Liver (tissue), 9 donors: Measurements from ENCODE around the gene NUP160. TPM values are rescaled to one million over a fixed set of nuclear protein-coding genes. Genes with fewer than 3 reads are reported as not detected.
A peak's percentile ranks its signal among the peaks of the same experiment; 100 is the strongest.
"Not testable (repeated sequence)": the region's sequence is repeated elsewhere in the genome, so short reads cannot be mapped to it uniquely, and the experiment has no call there.

Experiments used
- DNase-seq: peaks from one replicate; pipeline ENCODE4 v3.0.0-alpha.2; 2017; ENCODE audit warnings: low spot score
- H3K27ac ChIP-seq, 2 donors: one replicate each; pipeline ENCODE4 v1.7.0; 2013; ENCODE audit warnings: inconsistent platforms in 2 of 2, low read length in 2 of 2, control low read depth in 1 of 2, low read depth in 1 of 2, mild to moderate bottlenecking in 1 of 2
- H3K27me3 ChIP-seq, 4 donors: one replicate each; pipeline versions ENCODE4 v1.6.1 to v1.7.0; 2013; ENCODE audit warnings: low read length in 3 of 4, inconsistent platforms in 1 of 4, mild to moderate bottlenecking in 1 of 4, moderate library complexity in 1 of 4; ENCODE audit not compliant: control insufficient read depth in 4 of 4, insufficient read depth in 4 of 4
- H3K36me3 ChIP-seq, 4 donors: one replicate each; pipeline versions ENCODE4 v1.6.1 to v1.7.0; 2013; ENCODE audit warnings: low read length in 3 of 4, mild to moderate bottlenecking in 3 of 4, low read depth in 1 of 4, moderate library complexity in 1 of 4; ENCODE audit not compliant: control insufficient read depth in 4 of 4, insufficient read depth in 3 of 4
- H3K4me1 ChIP-seq, 4 donors: one replicate each; pipeline versions ENCODE4 v1.6.1 to v1.7.0; 2013; ENCODE audit warnings: low read length in 3 of 4, mild to moderate bottlenecking in 3 of 4, moderate library complexity in 1 of 4; ENCODE audit not compliant: control insufficient read depth in 4 of 4, insufficient read depth in 4 of 4
- H3K4me3 ChIP-seq, 3 donors: one replicate each; pipeline versions ENCODE4 v1.6.1 to v1.7.0; 2013; ENCODE audit warnings: low read length in 3 of 3, control low read depth in 1 of 3, low read depth in 1 of 3, mild to moderate bottlenecking in 1 of 3
- H3K9ac ChIP-seq, 2 donors: one replicate each; pipeline ENCODE4 v1.7.0; 2013; ENCODE audit warnings: low read length in 2 of 2, mild to moderate bottlenecking in 2 of 2, moderate library complexity in 2 of 2, control low read depth in 1 of 2, low read depth in 1 of 2
- H3K9me3 ChIP-seq, 4 donors: one replicate each; pipeline versions ENCODE4 v1.6.1 to v1.7.0; 2013; ENCODE audit warnings: low read length in 3 of 4; ENCODE audit not compliant: control insufficient read depth in 4 of 4
- EGR1 ChIP-seq, 2 donors: IDR thresholded peaks; 2 replicates each; pipeline ENCODE4 v1.6.1; 2016 to 2018; ENCODE audit warnings: antibody characterized with exemption in 2 of 2, low read depth in 2 of 2
- GABPA ChIP-seq, 2 donors: IDR thresholded peaks in 1 of 2; conservative IDR thresholded peaks in 1 of 2; 2 replicates each; pipeline ENCODE4 v1.6.1; 2016; ENCODE audit warnings: antibody characterized with exemption in 2 of 2, mild to moderate bottlenecking in 1 of 2, moderate library complexity in 1 of 2
- HNF4A ChIP-seq, 2 donors: conservative IDR thresholded peaks; 2 replicates each; pipeline ENCODE4 v1.6.1; 2016; ENCODE audit warnings: antibody characterized with exemption in 2 of 2, mild to moderate bottlenecking in 2 of 2
- HNF4G ChIP-seq: IDR thresholded peaks from 2 replicates; pipeline ENCODE4 v1.6.1; 2016; ENCODE audit warnings: antibody characterized with exemption
- MAX ChIP-seq: IDR thresholded peaks from 2 replicates; pipeline ENCODE4 v1.6.1; 2016; ENCODE audit warnings: antibody characterized with exemption
- RAD21 ChIP-seq, 2 donors: IDR thresholded peaks; 2 replicates each; pipeline ENCODE4 v1.6.1; 2016; ENCODE audit warnings: antibody characterized with exemption in 2 of 2, mild to moderate bottlenecking in 2 of 2
- REST ChIP-seq: IDR thresholded peaks from 2 replicates; pipeline ENCODE4 v1.6.1; 2016; ENCODE audit warnings: antibody characterized with exemption, mild to moderate bottlenecking
- TAF1 ChIP-seq: conservative IDR thresholded peaks from 2 replicates; pipeline ENCODE4 v1.6.1; 2016; ENCODE audit warnings: antibody characterized with exemption, mild to moderate bottlenecking
- WGBS: extraction: QIAGEN DNeasy Blood & Tissue Kit; methylation state at CpG from one replicate; pipeline ENCODE4 v1.1.7; 2013; 5-methylcytosine and 5-hydroxymethylcytosine counted together
- polyA plus RNA-seq, 2 donors: library from polyadenylated mRNA; stranded (reverse) in 1 of 2; unstranded in 1 of 2; fragments of 200-250 nt in 1 of 2; fragments of >200 nt in 1 of 2; fragmentation: Nextera tagmentation in 1 of 2; extraction: Ambion mirVana in 1 of 2; gene quantifications; one replicate each; pipeline versions ENCODE4 v1.2.1 to v1.2.3, GENCODE V29; 2013 to 2015
- total RNA-seq, 2 donors: library from RNA; depleted of rRNA; stranded (reverse); fragments of >200 nt; gene quantifications; one replicate each; pipeline ENCODE4 v1.2.3, GENCODE V29; 2014
- donor health status: healthy.
- donor health status: healthy.
- donor health status: healthy.
- donor health status: healthy.
- donor health status: healthy.

NUP160 gene
- total and polyA plus RNA-seq, 4 donors = 7.0 to 36.6 (median 17.5) TPM

- H3K4me3 ChIP-seq = peak overlapping the region; percentile 76 to 97 (median 76)
- H3K9me3 ChIP-seq = no peaks in the 10 kb centered on the region
- peak; percentile 71 for DNase-seq
- H3K27ac ChIP-seq = peak overlapping the region; percentile 98
- peak overlapping the region; percentile 93 to 99 for H3K9ac ChIP-seq
- peaks cover 3 to 16% (median 10%) of the 10 kb centered on the region in 4 donors for H3K4me1 ChIP-seq
- peaks cover 9 to 22% (median 15%) of the 10 kb centered on the region in 4 donors for H3K36me3 ChIP-seq
- under 1% methylated on average over 65 of the region's 65 CpGs for WGBS
- H3K27me3 ChIP-seq = no peaks in the 10 kb centered on the region
- TF ChIP-seq MAX (peak; percentile 35), RAD21 (IDR thresholded peaks at IDR 0.05) (no peak)
Measured at GRCh38 chr11:47766509-47767227, 81.5 kb downstream of the NUP160 start.

DNA sequence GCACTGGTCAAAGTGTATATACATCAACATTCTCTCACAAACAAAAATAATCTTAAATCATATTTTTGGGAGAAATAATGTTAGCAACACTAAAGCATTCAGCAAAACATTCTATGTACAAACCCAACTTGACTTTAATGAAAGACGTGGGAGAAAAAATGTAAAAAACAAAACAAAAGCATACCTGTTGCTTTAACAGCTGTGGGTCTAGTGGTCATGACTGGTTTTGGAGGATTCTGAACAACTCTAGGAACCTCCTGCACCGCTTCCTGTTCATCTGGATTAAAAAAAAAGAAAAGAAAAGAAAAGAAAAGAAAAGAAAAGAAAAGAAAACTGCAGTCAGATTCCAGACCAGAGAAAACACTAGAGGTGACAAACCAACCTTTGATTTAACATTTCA, 83.1 kb downstream of the NUP160 start:
- Histone ChIP-seq H3K27ac (peak overlapping the region in 1 of 2 donors; percentile 3), H3K9ac (no peak overlapping the region), H3K9me3 (no peaks in the 10 kb centered on the region), H3K36me3 (peaks cover 12 to 34% (median 22%) of the 10 kb centered on the region in 4 donors), H3K4me1 (peaks cover 3 to 16% (median 10%) of the 10 kb centered on the region in 4 donors), H3K4me3 (no peak overlapping the region), H3K27me3 (no peaks in the 10 kb centered on the region)
- 83% methylated on average over 2 of the region's 2 CpGs for WGBS
- TF ChIP-seq HNF4A (conservative IDR thresholded peaks at IDR 0.05) = no peak
- TF ChIP-seq RAD21 (IDR thresholded peaks at IDR 0.05) = no peak
- no peak for TF ChIP-seq HNF4G
- no peak for TF ChIP-seq EGR1 (IDR thresholded peaks at IDR 0.05; ENCODE audit: low read depth in 2 of 2)
- no peak for DNase-seq

DNA sequence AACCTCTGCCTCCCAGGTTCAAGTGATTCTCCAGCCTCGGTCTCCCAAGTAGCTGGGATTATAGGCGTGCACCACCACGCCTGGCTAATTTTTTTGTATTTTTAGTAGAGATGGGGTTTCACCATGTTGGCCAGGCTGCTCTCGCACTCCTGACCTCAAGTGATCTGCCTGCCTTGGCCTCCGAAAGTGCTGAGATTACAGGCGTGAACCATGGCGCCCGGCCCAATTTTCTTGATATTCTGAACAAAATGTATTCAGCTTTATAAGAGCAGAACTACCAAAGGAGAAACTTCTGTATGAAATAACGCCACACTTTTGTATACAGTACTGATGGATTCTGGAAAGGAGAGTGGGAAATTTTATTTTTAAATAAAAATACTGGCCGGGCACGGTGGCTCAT, 88.9 kb downstream of the NUP160 start:
- not testable (repeated sequence) for DNase-seq, H3K9ac ChIP-seq, H3K27ac ChIP-seq, H3K9me3 ChIP-seq, H3K4me1 ChIP-seq, H3K4me3 ChIP-seq, H3K27me3 ChIP-seq
- 90% methylated on average over 11 of the region's 11 CpGs for WGBS
- peaks cover 26 to 62% (median 35%) of the 10 kb centered on the region in 4 donors for H3K36me3 ChIP-seq

GRCh38 chr11:47756208-47756607, 91.9 kb downstream of the NUP160 start:
- DNase-seq = no peak
- H3K27me3 ChIP-seq = no peaks in the 10 kb centered on the region
- no peak for TF ChIP-seq HNF4A (conservative IDR thresholded peaks at IDR 0.05)
- no peak for TF ChIP-seq GABPA (IDR thresholded peaks at IDR 0.05 in 1 of 2, conservative IDR thresholded peaks at IDR 0.05 in 1 of 2)
- no peak for TF ChIP-seq REST
- TF ChIP-seq TAF1 = no peak
- no peak overlapping the region for H3K4me3 ChIP-seq
- H3K9me3 ChIP-seq = no peaks in the 10 kb centered on the region
- H3K4me1 ChIP-seq = no peaks in the 10 kb centered on the region
- peaks cover 31 to 63% (median 49%) of the 10 kb centered on the region in 4 donors for H3K36me3 ChIP-seq
- no peak overlapping the region for H3K9ac ChIP-seq
- H3K27ac ChIP-seq = no peak overlapping the region
- 95% methylated on average over 4 of the region's 4 CpGs for WGBS
